HepG2 (cell line): ENCODE results near the gene PCBP4. TPM values are rescaled to one million over a fixed set of nuclear protein-coding genes. Genes with fewer than 3 reads are reported as not detected.

ENCODE experiments used
- ARID3A ChIP-seq: IDR thresholded peaks from 2 replicates; pipeline ENCODE4 v1.6.1; 2012; ENCODE audit warnings: low read depth, low read length, improper control_type of control experiment
- CCDC6 ChIP-seq: sonication (generic); formaldehyde crosslinking; IDR thresholded peaks from 2 replicates; pipeline ENCODE4 v1.8.1; 2022; ENCODE audit warnings: mild to moderate bottlenecking, missing genetic modification reagents, moderate library complexity
- DNMT3B ChIP-seq: conservative IDR thresholded peaks from 2 replicates; pipeline ENCODE4 v1.6.1; 2016; ENCODE audit warnings: missing biosample characterization, control low read depth
- FLYWCH1 ChIP-seq: sonication (generic); formaldehyde crosslinking; IDR thresholded peaks from 2 replicates; pipeline ENCODE4 v1.8.1; 2023; ENCODE audit warnings: mild to moderate bottlenecking, missing genetic modification reagents
- GATA4 ChIP-seq: sonication (generic); IDR thresholded peaks from 2 replicates; pipeline ENCODE4 v1.6.1; 2016; ENCODE audit warnings: antibody characterized with exemption, low read depth, borderline replicate concordance
- IKZF4 ChIP-seq: sonication (generic); formaldehyde crosslinking; IDR thresholded peaks from 2 replicates; pipeline ENCODE4 v1.5.1; 2020; ENCODE audit warnings: borderline replicate concordance, mild to moderate bottlenecking, low read depth, missing genetic modification reagents; ENCODE audit errors: not compliant biosample characterization
- MLLT10 ChIP-seq: sonication (generic); formaldehyde crosslinking; IDR thresholded peaks from 2 replicates; pipeline ENCODE4 v1.4.0; 2020; ENCODE audit warnings: missing genetic modification reagents
- NFIC ChIP-seq: IDR thresholded peaks from 2 replicates; pipeline ENCODE4 v1.6.1; 2012; ENCODE audit warnings: mild to moderate bottlenecking, low read length, inconsistent platforms
- NFRKB ChIP-seq: fragments of 450-650 bp; IDR thresholded peaks from 2 replicates; pipeline ENCODE4 v1.6.1; 2017
- NFYB ChIP-seq: sonication (generic); formaldehyde crosslinking; IDR thresholded peaks from 2 replicates; pipeline ENCODE4 v1.4.0; 2020; ENCODE audit warnings: missing genetic modification reagents
- PHF8 ChIP-seq: sonication (generic); formaldehyde crosslinking; IDR thresholded peaks from 2 replicates; pipeline ENCODE4 v1.5.0; 2020; ENCODE audit warnings: missing genetic modification reagents
- POGK ChIP-seq: sonication (generic); formaldehyde crosslinking; conservative IDR thresholded peaks from 2 replicates; pipeline ENCODE4 v1.8.0; 2022; ENCODE audit warnings: mild to moderate bottlenecking, moderate library complexity, missing genetic modification reagents
- RXRB ChIP-seq: IDR thresholded peaks from 2 replicates; pipeline ENCODE4 v1.6.1; 2016; ENCODE audit warnings: borderline replicate concordance, missing genetic modification reagents, missing compliant biosample characterization
- ZFX ChIP-seq: sonication (generic); formaldehyde crosslinking; IDR thresholded peaks from 2 replicates; pipeline ENCODE4 v1.4.0; 2020; ENCODE audit warnings: mild to moderate bottlenecking, low read depth, missing genetic modification reagents, moderate library complexity
- ZNF20 ChIP-seq: sonication (generic); formaldehyde crosslinking; IDR thresholded peaks from 2 replicates; pipeline ENCODE4 v1.4.0; 2020; ENCODE audit warnings: mild to moderate bottlenecking, moderate library complexity, missing genetic modification reagents
- ZNF224 ChIP-seq: sonication (generic); formaldehyde crosslinking; IDR thresholded peaks from 2 replicates; pipeline ENCODE4 v1.5.0; 2020; ENCODE audit warnings: mild to moderate bottlenecking, missing genetic modification reagents
- ZNF317 ChIP-seq: sonication (generic); formaldehyde crosslinking; IDR thresholded peaks from 2 replicates; pipeline ENCODE4 v1.5.0; 2020; ENCODE audit warnings: mild to moderate bottlenecking, missing genetic modification reagents
- ZNF430 ChIP-seq: sonication (generic); formaldehyde crosslinking; IDR thresholded peaks from 2 replicates; pipeline ENCODE4 v1.9.0; 2021; ENCODE audit warnings: mild to moderate bottlenecking, missing genetic modification reagents
- ZNF432 ChIP-seq: sonication (generic); formaldehyde crosslinking; IDR thresholded peaks from 2 replicates; pipeline ENCODE4 v1.5.0; 2020; ENCODE audit warnings: missing genetic modification reagents, mild to moderate bottlenecking, borderline replicate concordance
- ZNF737 ChIP-seq: sonication (generic); formaldehyde crosslinking; IDR thresholded peaks from 2 replicates; pipeline ENCODE4 v1.5.0; 2020; ENCODE audit warnings: missing genetic modification reagents, mild to moderate bottlenecking, borderline replicate concordance
- ZNF792 ChIP-seq: IDR thresholded peaks from 2 replicates; pipeline ENCODE4 v1.6.1; 2016
- polyA plus RNA-seq, 8 experiments: library from polyadenylated mRNA; depleted of rRNA in 3 of 8; stranded (reverse) in 7 of 8; unstranded in 1 of 8; fragments of >200 nt; fragmentation: Illumina TruSeq in 4 of 8; extraction: Trizol in 4 of 8; gene quantifications; 2 replicates each; pipeline versions ENCODE4 v1.2.1 to v1.2.3, GENCODE V29; 2011 to 2016; ENCODE audit warnings: low read depth in 4 of 8, missing spikeins in 1 of 8, mixed read lengths in 1 of 8; ENCODE audit not compliant: insufficient read depth in 1 of 8
- total RNA-seq, 5 experiments: library from RNA; depleted of rRNA; stranded (reverse); fragments of >200 nt; fragmentation: Illumina TruSeq; extraction: Trizol; gene quantifications; 2 replicates each; pipeline ENCODE4 v1.2.3, GENCODE V29; 2016; ENCODE audit warnings: low read depth in 1 of 5
- TF ChIP-seq, protein P1 (sequence below): sonication (generic); formaldehyde crosslinking; IDR thresholded peaks from 2 replicates; pipeline ENCODE4 v1.9.0; 2021; ENCODE audit warnings: mild to moderate bottlenecking, missing genetic modification reagents

PCBP4 gene
- total and polyA plus RNA-seq, 2 of the 13 experiments (the other 11 are each of a cell fraction or from before 2014, with no cell fraction given), result 36.8 to 51.3 TPM

DNA sequence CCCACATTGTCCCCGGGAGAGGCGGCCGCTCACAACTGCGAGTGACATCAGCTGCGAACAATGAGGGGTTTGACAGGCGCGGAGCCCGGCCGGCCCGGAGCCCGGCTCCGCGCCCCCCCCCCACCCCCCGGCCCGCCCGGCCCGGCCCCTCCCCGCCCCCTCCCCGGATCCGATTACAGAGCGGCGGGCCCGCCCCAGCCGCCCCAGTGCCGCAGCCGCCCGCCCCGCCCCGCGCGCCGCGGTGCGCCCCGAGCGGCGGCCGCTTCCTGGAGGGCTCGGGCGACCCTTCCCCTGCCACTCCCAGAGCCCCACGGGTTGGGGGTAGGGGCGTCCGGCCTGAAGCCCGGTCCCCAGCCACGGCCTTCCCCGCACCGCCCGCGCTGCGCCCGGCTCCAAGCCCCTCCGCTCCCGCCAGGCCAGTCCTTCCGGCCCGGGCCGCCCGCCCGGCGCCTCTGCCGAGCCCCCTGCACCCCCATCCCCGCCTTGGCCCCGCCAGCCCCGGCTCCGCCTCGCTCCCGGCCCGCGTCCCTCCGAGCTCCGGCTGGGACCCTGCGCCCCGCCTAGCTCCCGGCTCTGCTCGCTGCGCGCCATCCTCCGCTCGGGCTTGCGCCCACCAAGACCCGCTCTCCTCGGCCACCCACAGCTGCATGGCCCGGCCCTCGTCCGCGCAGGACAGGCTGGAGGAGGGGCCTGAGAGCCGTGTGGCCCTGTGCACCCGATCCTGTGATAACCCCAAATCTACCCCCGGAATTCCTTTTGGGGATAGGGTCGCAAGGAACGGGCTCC, at the start of gene PCBP4 (continued):
- TF ChIP-seq, protein P1, sequence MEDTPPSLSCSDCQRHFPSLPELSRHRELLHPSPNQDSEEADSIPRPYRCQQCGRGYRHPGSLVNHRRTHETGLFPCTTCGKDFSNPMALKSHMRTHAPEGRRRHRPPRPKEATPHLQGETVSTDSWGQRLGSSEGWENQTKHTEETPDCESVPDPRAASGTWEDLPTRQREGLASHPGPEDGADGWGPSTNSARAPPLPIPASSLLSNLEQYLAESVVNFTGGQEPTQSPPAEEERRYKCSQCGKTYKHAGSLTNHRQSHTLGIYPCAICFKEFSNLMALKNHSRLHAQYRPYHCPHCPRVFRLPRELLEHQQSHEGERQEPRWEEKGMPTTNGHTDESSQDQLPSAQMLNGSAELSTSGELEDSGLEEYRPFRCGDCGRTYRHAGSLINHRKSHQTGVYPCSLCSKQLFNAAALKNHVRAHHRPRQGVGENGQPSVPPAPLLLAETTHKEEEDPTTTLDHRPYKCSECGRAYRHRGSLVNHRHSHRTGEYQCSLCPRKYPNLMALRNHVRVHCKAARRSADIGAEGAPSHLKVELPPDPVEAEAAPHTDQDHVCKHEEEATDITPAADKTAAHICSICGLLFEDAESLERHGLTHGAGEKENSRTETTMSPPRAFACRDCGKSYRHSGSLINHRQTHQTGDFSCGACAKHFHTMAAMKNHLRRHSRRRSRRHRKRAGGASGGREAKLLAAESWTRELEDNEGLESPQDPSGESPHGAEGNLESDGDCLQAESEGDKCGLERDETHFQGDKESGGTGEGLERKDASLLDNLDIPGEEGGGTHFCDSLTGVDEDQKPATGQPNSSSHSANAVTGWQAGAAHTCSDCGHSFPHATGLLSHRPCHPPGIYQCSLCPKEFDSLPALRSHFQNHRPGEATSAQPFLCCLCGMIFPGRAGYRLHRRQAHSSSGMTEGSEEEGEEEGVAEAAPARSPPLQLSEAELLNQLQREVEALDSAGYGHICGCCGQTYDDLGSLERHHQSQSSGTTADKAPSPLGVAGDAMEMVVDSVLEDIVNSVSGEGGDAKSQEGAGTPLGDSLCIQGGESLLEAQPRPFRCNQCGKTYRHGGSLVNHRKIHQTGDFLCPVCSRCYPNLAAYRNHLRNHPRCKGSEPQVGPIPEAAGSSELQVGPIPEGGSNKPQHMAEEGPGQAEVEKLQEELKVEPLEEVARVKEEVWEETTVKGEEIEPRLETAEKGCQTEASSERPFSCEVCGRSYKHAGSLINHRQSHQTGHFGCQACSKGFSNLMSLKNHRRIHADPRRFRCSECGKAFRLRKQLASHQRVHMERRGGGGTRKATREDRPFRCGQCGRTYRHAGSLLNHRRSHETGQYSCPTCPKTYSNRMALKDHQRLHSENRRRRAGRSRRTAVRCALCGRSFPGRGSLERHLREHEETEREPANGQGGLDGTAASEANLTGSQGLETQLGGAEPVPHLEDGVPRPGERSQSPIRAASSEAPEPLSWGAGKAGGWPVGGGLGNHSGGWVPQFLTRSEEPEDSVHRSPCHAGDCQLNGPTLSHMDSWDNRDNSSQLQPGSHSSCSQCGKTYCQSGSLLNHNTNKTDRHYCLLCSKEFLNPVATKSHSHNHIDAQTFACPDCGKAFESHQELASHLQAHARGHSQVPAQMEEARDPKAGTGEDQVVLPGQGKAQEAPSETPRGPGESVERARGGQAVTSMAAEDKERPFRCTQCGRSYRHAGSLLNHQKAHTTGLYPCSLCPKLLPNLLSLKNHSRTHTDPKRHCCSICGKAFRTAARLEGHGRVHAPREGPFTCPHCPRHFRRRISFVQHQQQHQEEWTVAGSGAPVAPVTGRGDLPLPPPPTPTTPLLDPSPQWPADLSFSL (CRISPR knock-in tag), result no peak
- no peak for TF ChIP-seq NFRKB
- TF ChIP-seq IKZF4, result peak; percentile 64
- TF ChIP-seq ZNF224, result no peak
- TF ChIP-seq RXRB, result no peak
- TF ChIP-seq ZNF430 (CRISPR knock-in tag), result peak; percentile 45; the same call in 1 of the 2 replicates
- no peak for TF ChIP-seq NFYB (CRISPR knock-in tag)
- no peak for TF ChIP-seq MLLT10 (CRISPR knock-in tag)
- no peak for TF ChIP-seq GATA4
- TF ChIP-seq FLYWCH1 (CRISPR knock-in tag), result no peak
- no peak for TF ChIP-seq ZNF317 (CRISPR knock-in tag)
- no peak for TF ChIP-seq ZNF737
- peak; percentile 46; the same call in 1 of the 2 replicates for TF ChIP-seq PHF8 (CRISPR knock-in tag)
- no peak for TF ChIP-seq NFIC
- TF ChIP-seq ZFX (CRISPR knock-in tag), result peak; percentile 20; the same call in 1 of the 2 replicates
- TF ChIP-seq ZNF20 (CRISPR knock-in tag), result no peak
- no peak for TF ChIP-seq CCDC6 (CRISPR knock-in tag)
- TF ChIP-seq ZNF432 (CRISPR knock-in tag), result no peak
- no peak for TF ChIP-seq POGK (CRISPR knock-in tag)
- TF ChIP-seq ZNF792, result no peak
- no peak for TF ChIP-seq ARID3A
- no peak for TF ChIP-seq DNMT3B
